Upper lobe of left lung (tissue), 4 donors: ENCODE measurements around the gene KNOP1.

Experiments used
- CTCF ChIP-seq, 6 experiments: fragments of 450-650 bp in 4 of 6; fragments of 200-600 bp in 2 of 6; sonication (generic) in 2 of 6; IDR thresholded peaks; one replicate each; pipeline ENCODE4 v1.5.1; 2016 to 2019; ENCODE audit warnings: antibody characterized with exemption in 6 of 6
- POLR2A ChIP-seq, 4 donors: fragments of 450-650 bp; IDR thresholded peaks; one replicate each; pipeline ENCODE4 v1.5.1; 2016 to 2017; ENCODE audit warnings: antibody characterized with exemption in 4 of 4, mild to moderate bottlenecking in 2 of 4

GRCh38 chr16:19760356-19761060 lies 42.5 kb upstream of the KNOP1 start:
- no peak for TF ChIP-seq POLR2A (IDR thresholded peaks at IDR 0.05)
- TF ChIP-seq CTCF (IDR thresholded peaks at IDR 0.05): no peak
